H1 (cell line): ENCODE data around the gene C2CD5.

Experiments used
- CEBPB ChIP-seq: IDR thresholded peaks from 2 replicates; pipeline ENCODE4 v1.6.1; 2012; ENCODE audit warnings: low read depth, low read length
- POLR2A ChIP-seq, 2 experiments: IDR thresholded peaks; 1 replicate in 1 of 2; 2 replicates in 1 of 2; pipeline ENCODE4 v1.6.1; 2011; ENCODE audit warnings: low read depth in 2 of 2, low read length in 2 of 2, mild to moderate bottlenecking in 2 of 2; ENCODE audit errors: control extremely low read depth in 1 of 2
- SIN3A ChIP-seq, 2 experiments: IDR thresholded peaks in 1 of 2; conservative IDR thresholded peaks in 1 of 2; 2 replicates each; pipeline ENCODE4 v1.6.1; 2011 to 2012; ENCODE audit warnings: low read length in 2 of 2, improper control_type of control experiment in 1 of 2, low read depth in 1 of 2, mild to moderate bottlenecking in 1 of 2
- SP1 ChIP-seq: IDR thresholded peaks from 2 replicates; pipeline ENCODE4 v1.6.1; 2011; ENCODE audit warnings: low read depth, low read length
- SRF ChIP-seq: IDR thresholded peaks from 2 replicates; pipeline ENCODE4 v1.6.1; 2011; ENCODE audit warnings: mild to moderate bottlenecking, low read depth, low read length, moderate library complexity

DNA sequence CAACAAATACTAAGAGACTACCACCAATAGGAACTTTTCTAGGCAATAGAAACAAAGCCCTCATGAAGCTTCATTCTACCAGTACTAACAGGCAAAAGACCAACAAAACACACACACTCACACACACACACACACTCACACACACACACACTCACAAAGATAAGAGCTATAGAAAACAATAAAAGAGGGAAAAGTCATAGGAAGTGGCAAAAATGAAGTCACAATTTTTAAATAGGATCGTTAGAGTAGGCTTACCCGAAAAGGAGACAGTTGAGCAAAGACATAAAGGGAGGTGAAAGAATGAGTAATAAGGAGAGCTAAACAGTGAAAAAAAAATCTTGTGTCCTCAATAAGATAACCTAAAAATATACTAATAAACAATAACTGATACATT lies 66.5 kb downstream of the C2CD5 start:
- TF ChIP-seq POLR2A (IDR thresholded peaks at IDR 0.05; ENCODE audit: control extremely low read depth in 1 of 2, low read depth in 2 of 2, low read length in 2 of 2) (no peak), SIN3A (conservative IDR thresholded peaks at IDR 0.05 in 1 of 2, IDR thresholded peaks at IDR 0.05 in 1 of 2; ENCODE audit: low read depth in 1 of 2, low read length in 2 of 2) (no peak), CEBPB (no peak), SP1 (no peak), SRF (no peak)
